NCI-H82 treated with DMSO at 0.1 percent for 48 hours (cell line): ENCODE results near the gene CSF2.
"Not testable (repeated sequence)": the region's sequence is repeated elsewhere in the genome, so short reads cannot be mapped to it uniquely, and the experiment has no call there.

ENCODE experiments used
- DNase-seq: peaks from one replicate; lab custom pipeline; 2025; ENCODE audit not compliant: unreplicated experiment; lab: John Stamatoyannopoulos, UW

CSF2 gene

DNA sequence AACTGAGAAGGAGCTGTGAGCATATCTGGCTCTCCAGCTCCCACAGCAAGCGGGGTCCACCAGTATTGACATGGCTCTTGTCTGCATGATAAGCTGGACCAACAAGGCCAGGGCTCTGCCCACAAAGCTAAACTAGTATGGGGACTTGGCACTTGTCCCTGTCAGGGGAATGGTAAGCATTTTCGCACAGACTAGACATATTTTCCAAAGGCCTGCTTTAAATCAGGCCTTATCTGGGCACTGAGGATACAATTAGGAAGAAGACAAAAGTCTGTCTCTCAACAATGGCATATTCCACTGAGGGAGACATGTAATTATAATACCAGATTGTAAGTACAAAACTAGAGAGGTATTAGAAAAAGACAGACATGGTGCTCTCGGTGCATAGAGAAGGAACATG, 32.1 kb downstream of the CSF2 start:
- no peak for DNase-seq

DNA sequence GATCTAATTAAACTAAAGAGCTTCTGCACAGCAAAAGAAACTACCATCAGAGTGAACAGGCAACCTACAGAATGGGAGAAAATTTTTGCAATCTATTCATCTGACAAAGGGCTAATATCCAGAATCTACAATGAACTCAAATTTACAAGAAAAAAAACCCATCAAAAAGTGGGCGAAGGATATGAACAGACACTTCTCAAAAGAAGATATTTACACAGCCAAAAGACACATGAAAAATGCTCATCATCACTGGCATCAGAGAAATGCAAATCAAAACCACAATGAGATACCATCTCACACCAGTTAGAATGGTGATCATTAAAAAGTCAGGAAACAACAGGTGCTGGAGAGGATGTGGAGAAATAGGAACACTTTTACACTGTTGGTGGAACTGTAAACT, 34.9 kb downstream of the CSF2 start:
- DNase-seq = not testable (repeated sequence)

DNA sequence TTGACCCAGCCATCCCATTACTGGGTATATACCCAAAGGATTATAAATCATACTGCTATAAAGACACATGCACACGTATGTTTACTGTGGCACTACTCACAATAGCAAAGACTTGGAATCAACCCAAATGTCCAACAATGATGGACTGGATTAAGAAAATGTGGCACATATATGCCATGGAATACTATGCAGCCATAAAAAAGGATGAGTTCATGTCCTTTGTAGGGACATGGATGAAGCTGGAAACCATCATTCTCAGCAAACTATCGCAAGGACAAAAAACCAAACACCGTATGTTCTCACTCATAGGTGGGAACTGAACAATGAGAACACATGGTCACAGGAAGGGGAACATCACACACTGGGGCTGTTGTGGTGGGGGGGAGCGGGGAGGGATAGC, 35.4 kb downstream of the CSF2 start:
- DNase-seq = not testable (repeated sequence)

DNA sequence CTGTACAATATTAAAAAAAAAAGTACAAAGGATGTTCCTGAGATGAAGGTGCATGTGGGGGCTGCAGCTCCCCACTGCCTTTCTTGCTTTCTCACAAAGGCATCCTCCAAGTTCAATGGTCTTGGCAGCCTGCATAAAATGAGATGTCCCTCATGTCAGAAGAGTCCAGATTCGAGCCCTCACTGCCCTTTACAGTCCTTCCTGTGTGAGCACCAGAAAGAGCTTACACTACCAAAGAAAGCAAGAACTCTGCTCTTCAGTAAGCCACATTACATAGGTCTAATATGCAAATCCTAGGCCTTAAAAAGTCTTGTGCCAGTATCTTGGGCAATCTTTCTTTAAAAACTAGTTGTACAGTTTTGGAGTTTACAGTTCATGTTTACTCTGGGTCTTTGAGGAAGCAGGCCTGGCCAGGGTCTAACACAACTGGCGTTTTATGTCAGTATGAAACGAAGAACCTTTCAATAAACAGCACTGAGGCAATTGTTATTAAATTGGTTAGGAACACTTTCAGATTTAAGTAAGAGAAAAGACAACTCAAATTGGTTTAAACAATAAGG, 36.0 kb downstream of the CSF2 start:
- DNase-seq = no peak

DNA sequence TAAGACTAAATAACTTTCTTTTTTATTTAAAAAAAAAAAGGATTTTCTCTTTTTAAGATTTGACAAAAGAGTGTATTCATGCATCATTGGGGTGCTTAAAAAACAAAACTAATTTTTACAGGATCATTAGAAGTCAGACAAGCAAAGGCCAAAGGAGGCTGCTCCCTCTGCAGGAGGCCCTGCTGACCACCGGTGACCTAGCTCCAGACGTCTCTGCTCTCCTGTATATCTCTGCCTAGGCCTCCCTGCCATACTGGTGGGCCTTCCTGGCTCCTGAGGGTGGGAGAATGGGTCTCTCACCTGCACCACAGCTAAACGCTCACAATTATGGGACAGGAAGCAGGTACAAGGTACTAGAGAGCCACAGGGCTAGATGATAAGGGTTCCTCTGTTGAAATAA, 36.6 kb downstream of the CSF2 start:
- no peak for DNase-seq

DNA sequence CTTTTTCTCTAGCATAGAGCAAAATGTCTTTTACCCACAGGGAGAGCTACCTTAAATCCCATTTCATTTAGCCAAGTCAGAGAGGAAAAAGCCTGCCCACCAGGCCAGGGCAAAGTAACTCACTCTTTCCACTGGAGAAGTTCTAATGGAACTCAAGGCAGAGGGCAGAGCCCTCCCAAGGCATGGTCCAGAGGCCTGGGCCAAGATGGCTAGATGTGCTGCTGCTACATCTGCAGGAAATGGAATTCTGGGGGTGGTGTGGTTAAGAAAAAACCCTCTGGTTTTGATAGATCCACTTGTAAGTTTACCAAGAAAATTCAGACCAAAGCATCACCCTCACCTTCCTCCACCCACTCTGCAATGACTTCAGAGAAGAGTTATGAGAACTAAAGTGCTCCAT, 37.3 kb downstream of the CSF2 start:
- DNase-seq = no peak

DNA sequence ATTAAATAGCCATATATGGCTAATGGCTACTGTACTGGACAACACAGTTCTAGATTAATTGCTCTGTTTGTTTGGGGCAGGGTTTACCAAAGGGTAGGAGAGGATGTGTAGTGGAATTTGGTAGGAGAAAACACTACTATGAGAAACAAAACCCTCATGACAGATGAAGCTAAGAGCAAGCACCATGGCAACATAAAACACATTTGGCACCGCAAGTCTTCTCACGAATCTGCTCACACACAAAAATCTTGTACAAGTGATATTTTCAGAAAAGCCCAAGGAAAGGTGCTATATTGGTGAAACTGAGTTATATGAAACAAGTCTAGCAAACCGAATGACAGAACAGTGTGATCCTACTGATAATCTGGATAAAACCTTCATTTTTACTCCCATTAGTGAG, 38.5 kb downstream of the CSF2 start:
- DNase-seq = no peak

DNA sequence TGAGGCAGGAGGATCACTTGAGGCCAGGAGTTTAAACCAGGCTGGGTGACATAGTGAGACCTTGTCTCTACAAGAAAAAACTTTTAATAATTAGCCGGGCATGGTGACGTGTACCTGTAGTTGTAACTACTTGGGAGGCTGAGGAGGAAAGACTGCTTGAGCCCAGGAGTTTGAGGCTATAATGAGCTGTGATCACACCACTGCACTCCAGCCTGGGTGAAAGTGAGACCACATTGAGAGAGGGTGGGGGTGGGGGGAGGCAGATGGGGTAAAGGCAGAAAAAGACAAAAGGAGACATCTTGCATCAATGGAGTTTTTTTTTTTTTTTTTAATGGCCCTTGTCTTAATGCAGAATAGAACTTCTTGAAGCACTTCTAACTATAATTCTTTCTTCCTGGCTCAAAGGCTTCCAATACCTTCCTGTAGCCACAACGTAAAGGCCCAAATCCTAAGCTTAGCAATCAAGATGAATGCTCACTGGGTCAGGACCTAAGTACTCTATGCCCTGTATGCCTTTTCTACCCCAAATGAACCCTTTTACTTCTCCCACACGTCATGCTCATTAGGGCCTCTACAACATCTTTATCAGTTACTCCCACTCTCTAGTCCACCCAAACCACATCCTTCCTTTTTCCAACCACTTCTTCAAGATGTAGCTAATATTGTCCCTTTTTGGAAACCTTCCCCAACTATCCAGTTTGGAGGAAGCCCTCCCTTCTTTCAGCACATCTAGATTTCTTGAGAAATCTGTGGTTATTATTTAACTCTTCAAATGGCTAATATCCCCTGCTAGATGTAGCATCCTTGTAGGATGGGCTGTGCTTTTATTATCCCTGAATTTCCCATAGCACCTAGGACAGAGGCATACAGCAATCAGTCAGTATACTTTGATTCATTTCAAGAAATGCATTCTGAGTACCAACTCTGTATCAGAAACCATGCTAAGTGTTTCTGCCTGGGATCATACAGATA, 40.8 kb downstream of the CSF2 start:
- DNase-seq = no peak

DNA sequence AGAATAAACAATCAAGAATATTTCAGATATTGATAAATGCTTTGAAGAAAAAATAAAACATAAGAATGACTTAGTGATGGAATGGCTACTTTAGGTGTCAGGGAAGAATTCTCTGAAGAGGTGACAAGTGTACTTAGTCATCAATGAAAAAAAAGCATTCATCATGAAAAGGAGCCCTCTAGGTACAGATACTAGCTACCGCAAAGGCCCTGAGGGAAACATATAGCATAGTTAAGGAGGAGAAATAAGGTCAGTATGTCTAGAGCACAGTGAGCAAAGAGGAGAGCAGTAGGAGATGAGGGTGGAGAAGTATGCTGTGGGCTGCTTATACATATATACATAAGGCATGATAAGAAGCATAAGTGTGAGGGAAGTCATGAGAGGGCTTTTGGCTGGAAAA, 41.8 kb downstream of the CSF2 start:
- no peak for DNase-seq

DNA sequence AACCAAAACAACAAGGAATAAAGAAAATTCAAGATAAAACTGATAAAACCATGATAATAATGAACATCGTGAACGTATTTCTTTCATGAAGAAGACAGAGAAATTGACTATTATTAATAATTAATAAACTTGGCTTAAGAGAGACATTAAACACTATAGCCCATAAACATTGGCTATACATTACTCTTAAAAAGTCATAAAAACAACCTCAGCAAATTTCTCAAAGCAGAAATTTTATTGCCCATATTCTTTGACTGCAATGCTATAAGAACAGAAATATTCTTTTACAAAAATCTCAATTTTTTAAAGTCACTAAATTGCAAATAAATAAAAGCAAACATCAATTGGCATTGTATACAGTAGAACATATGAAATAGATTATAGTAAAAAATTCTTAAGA, 42.5 kb downstream of the CSF2 start:
- DNase-seq = no peak

DNA sequence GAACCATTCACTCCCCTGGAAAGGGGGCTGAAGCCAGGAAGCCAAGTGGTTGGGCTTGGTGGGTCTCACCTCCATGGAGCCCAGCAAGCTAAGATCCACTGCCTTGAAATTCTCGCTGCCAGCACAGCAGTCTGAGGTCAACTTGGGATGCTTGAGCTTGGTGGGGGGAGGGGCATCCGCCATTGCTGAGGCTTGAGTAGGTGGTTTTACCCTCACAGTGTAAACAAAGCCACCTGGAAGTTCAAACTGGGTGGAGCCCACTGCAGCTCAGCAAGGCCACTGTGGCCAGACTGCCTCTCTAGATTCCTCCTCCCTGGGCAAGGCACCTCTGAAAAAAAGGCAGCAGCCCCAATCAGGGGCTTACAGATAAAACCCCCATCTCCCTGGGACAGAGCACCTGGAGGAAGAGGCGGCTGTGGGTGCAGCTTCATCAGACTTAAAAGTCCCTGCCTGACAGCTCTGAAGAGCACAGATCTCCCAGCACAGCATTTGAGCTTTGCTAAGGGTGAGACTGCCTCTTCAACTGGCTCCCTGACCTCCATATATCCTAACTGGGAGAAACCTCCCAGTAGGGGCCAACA, 43.4 kb downstream of the CSF2 start:
- DNase-seq = not testable (repeated sequence)

DNA sequence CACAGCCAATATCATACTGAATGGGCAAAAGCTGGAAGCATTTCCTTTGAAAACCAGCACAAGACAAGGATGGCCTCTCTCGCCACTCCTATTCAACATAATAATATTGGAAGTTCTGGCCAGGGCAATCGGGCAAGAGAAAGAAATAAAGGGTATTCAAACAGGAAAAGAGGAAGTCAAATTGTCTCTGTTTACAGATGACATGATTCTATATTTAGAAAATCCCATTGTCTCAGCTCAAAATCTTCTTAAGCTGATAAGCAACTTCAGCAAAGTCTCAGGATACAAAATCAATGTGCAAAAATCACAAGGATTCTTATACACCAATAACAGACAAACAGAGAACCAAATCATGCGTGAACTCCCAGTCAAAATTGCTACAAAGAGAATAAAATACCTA, 47.1 kb downstream of the CSF2 start:
- not testable (repeated sequence) for DNase-seq

DNA sequence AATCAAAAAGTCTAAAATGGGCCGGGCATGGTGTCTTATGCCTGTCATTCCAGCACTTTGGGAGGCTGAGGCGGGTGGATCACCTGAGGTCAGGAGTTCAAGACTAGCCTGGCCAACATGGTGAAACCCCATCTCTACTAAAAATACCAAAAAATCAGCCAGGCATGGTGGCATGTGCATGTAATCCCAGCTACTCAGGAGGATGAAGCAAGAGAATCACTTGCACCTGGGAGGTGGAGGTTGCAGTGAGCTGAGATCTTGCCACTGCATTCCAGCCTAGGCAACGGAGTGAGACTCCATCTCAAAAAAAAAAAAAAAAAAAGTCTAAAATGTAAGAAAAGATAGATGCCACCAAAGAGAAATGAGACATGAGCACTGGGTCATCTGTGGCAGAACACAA, 49.4 kb downstream of the CSF2 start:
- not testable (repeated sequence) for DNase-seq

DNA sequence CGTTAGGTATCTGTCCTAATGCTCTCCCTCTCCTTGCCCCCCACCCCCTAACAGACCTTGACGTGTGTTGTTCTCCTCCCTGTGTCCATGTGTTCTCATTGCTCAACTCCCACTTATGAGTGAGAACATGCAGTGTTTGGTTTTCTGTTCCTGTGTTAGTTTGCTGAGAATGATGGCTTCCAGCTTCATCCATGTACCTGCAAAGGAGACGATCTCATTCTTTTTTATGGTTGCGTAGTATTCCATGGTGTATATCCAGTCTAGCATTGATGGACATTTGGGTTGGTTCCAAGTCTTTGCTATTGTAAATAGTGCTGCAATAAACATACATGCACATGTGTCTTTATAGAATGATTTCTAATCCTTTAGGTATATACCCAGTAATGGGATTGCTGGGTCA, 50.0 kb downstream of the CSF2 start:
- DNase-seq = not testable (repeated sequence)
